Smooth muscle cell of the umbilical artery (primary cell): ENCODE measurements around the gene FIGN. TPM values are rescaled to one million over a fixed set of nuclear protein-coding genes. Genes with fewer than 3 reads are reported as not detected.

Experiments used
- total RNA-seq: library from RNA; depleted of rRNA; stranded (reverse); fragments of >200 nt; gene quantifications from 2 replicates; pipeline ENCODE4 v1.2.3, GENCODE V29; 2014

FIGN gene
- 1.2 and 1.5 TPM in 2 replicates for total RNA-seq

GRCh38 chr2:163735685-163736432 lies at the start of gene FIGN:
Gene FIGN (minus strand): TSS chr2:163736008. CDS start chr2:163734927, 1,081 bp downstream.

